K562 (cell line): Measurements from ENCODE around the gene SAMD13. TPM values are rescaled to one million over a fixed set of nuclear protein-coding genes. Genes with fewer than 3 reads are reported as not detected.

Source experiments
- CCAR2 ChIP-seq: fragments of 200-400 bp; formaldehyde crosslinking; IDR thresholded peaks from 2 replicates; pipeline ENCODE4 v1.6.1; 2017; ENCODE audit warnings: mild to moderate bottlenecking, low read depth, low read length
- CHCHD3 ChIP-seq: fragments of 250-450 bp; sonication (Bioruptor Pico); IDR thresholded peaks from 2 replicates; pipeline ENCODE4 v2.1.2; 2022; ENCODE audit warnings: mild to moderate bottlenecking
- ELF1 ChIP-seq: fragments of 200-800 bp; sonication (Bioruptor generic); IDR thresholded peaks from 2 replicates; pipeline ENCODE4 v1.6.1; 2016; ENCODE audit warnings: missing genetic modification characterization, missing compliant biosample characterization
- FOS ChIP-seq: IDR thresholded peaks from 3 replicates; pipeline ENCODE4 v1.6.1; 2011; ENCODE audit not compliant: insufficient read length; ENCODE audit errors: extremely low read depth
- GABPB2 ChIP-seq: fragments of 250-450 bp; sonication (Bioruptor Pico); conservative IDR thresholded peaks from 2 replicates; pipeline ENCODE4 v1.5.1; 2021; ENCODE audit warnings: mild to moderate bottlenecking
- HDAC6 ChIP-seq: IDR thresholded peaks from 2 replicates; pipeline ENCODE4 v1.6.1; 2012; ENCODE audit warnings: low read depth, mild to moderate bottlenecking, control low read depth, inconsistent platforms, low read length, moderate library complexity
- HNRNPLL ChIP-seq: fragments of 200-400 bp; formaldehyde crosslinking; IDR thresholded peaks from 2 replicates; pipeline ENCODE4 v1.6.1; 2017; ENCODE audit warnings: low read length, low read depth, mild to moderate bottlenecking; ENCODE audit not compliant: poor library complexity, severe bottlenecking
- IRF2 ChIP-seq: sonication (generic); formaldehyde crosslinking; IDR thresholded peaks from 2 replicates; pipeline ENCODE4 v1.8.1; 2022; ENCODE audit warnings: mild to moderate bottlenecking, missing genetic modification reagents
- KLF6 ChIP-seq: fragments of 250-450 bp; sonication (Bioruptor Pico); IDR thresholded peaks from 2 replicates; pipeline ENCODE4 v1.4.0; 2020; ENCODE audit warnings: mild to moderate bottlenecking, moderate library complexity, borderline replicate concordance
- L3MBTL2 ChIP-seq: fragments of 450-650 bp; IDR thresholded peaks from 2 replicates; pipeline ENCODE4 v1.6.1; 2016; ENCODE audit warnings: mild to moderate bottlenecking, moderate library complexity
- MEF2D ChIP-seq: conservative IDR thresholded peaks from 2 replicates; pipeline ENCODE4 v1.6.1; 2016; ENCODE audit warnings: low read depth, missing genetic modification characterization, missing compliant biosample characterization
- NBN ChIP-seq: fragments of 450-650 bp; IDR thresholded peaks from 2 replicates; pipeline ENCODE4 v1.6.1; 2016; ENCODE audit warnings: low read depth, mild to moderate bottlenecking
- NR4A1 ChIP-seq, 2 experiments: fragments of 250-450 bp in 1 of 2; fragments of 450-650 bp in 1 of 2; sonication (Bioruptor Pico) in 1 of 2; IDR thresholded peaks; 2 replicates each; pipeline versions ENCODE4 v1.4.0 to v1.6.1; 2016 to 2020; ENCODE audit warnings: mild to moderate bottlenecking in 2 of 2, missing compliant biosample characterization in 1 of 2, missing genetic modification characterization in 1 of 2, moderate library complexity in 1 of 2
- RBM14 ChIP-seq: fragments of 200-400 bp; formaldehyde crosslinking; IDR thresholded peaks from 2 replicates; pipeline ENCODE4 v1.6.1; 2018; ENCODE audit warnings: low read depth, mild to moderate bottlenecking, low read length, moderate library complexity, borderline replicate concordance; ENCODE audit not compliant: insufficient read depth
- RBM39 ChIP-seq: fragments of 200-400 bp; formaldehyde crosslinking; optimal IDR thresholded peaks from 2 replicates; pipeline ENCODE3; 2018; ENCODE audit warnings: low read depth, low read length
- SP1 ChIP-seq: sonication (generic); formaldehyde crosslinking; IDR thresholded peaks from 2 replicates; pipeline ENCODE4 v1.8.1; 2022; ENCODE audit warnings: mild to moderate bottlenecking, missing genetic modification reagents
- SREBF2 ChIP-seq: sonication (generic); formaldehyde crosslinking; IDR thresholded peaks from 2 replicates; pipeline ENCODE4 v1.4.0; 2020; ENCODE audit warnings: mild to moderate bottlenecking, missing genetic modification reagents
- THRAP3 ChIP-seq: fragments of 450-650 bp; IDR thresholded peaks from 2 replicates; pipeline ENCODE4 v1.6.1; 2016; ENCODE audit warnings: mild to moderate bottlenecking, inconsistent platforms, borderline replicate concordance
- ZNF239 ChIP-seq: fragments of 250-450 bp; sonication (Bioruptor Pico); IDR thresholded peaks from 2 replicates; pipeline ENCODE4 v1.4.0; 2020; ENCODE audit warnings: mild to moderate bottlenecking
- ZNF274 ChIP-seq: IDR thresholded peaks from 2 replicates; pipeline ENCODE4 v1.6.1; 2011; ENCODE audit warnings: low read depth, mild to moderate bottlenecking, low read length, moderate library complexity, borderline replicate concordance
- ZNF311 ChIP-seq: fragments of 250-450 bp; sonication (Bioruptor Pico); IDR thresholded peaks from 2 replicates; pipeline ENCODE4 v1.4.0; 2020; ENCODE audit warnings: mild to moderate bottlenecking, moderate library complexity
- ZNF436 ChIP-seq: fragments of 250-450, 450-650 bp; sonication (Bioruptor Pico); formaldehyde crosslinking; IDR thresholded peaks from 2 replicates; pipeline ENCODE4 v1.7.0; 2020; ENCODE audit warnings: mild to moderate bottlenecking
- ZNF583 ChIP-seq: fragments of 250-450 bp; sonication (Bioruptor Pico); IDR thresholded peaks from 2 replicates; pipeline ENCODE4 v1.4.0; 2020
- ZNF586 ChIP-seq: fragments of 450-650 bp; formaldehyde crosslinking; conservative IDR thresholded peaks from 2 replicates; pipeline ENCODE4 v1.4.0; 2020; ENCODE audit warnings: mild to moderate bottlenecking, moderate library complexity
- polyA plus RNA-seq, 8 experiments: library from polyadenylated mRNA; depleted of rRNA in 4 of 8; stranded (reverse) in 5 of 8; unstranded in 3 of 8; fragments of >200 nt; fragmentation: Nextera tagmentation in 2 of 8; fragmentation: Illumina TruSeq in 1 of 8; extraction: Ambion mirVana in 2 of 8; extraction: Trizol in 1 of 8; gene quantifications; 2 replicates each; pipeline versions ENCODE4 v1.2.1 to v1.2.3, GENCODE V29; 2011 to 2014; ENCODE audit warnings: inconsistent platforms in 1 of 8, missing spikeins in 1 of 8
- total RNA-seq, 7 experiments: library from RNA; depleted of rRNA in 6 of 7; stranded (reverse); fragments of >200 nt in 6 of 7; fragmentation: Illumina TruSeq in 2 of 7; extraction: Trizol in 2 of 7; gene quantifications; 2 replicates each; pipeline versions ENCODE4 v1.2.1 to v1.2.3, GENCODE V29; 2011 to 2021; ENCODE audit warnings: low replicate concordance in 1 of 7
- TF ChIP-seq, protein P1 (sequence below), 2 experiments: fragments of 450-650 bp; IDR thresholded peaks; 2 replicates each; pipeline ENCODE4 v1.6.1; 2016
- TF ChIP-seq, protein P2 (sequence below), 2 experiments: fragments of 250-450 bp in 1 of 2; fragments of 450-650 bp in 1 of 2; sonication (Bioruptor Pico) in 1 of 2; IDR thresholded peaks; 2 replicates each; pipeline versions ENCODE4 v1.6.1 to v1.8.0; 2016 to 2021; ENCODE audit warnings: mild to moderate bottlenecking in 2 of 2, moderate library complexity in 2 of 2, missing compliant biosample characterization in 1 of 2, missing genetic modification characterization in 1 of 2

SAMD13 gene
- total and polyA plus RNA-seq, 9 of the 15 experiments (the other 6 are each of a cell fraction or from before 2014, with no cell fraction given): 0.78 to 2.7 (median 1.00) TPM

DNA sequence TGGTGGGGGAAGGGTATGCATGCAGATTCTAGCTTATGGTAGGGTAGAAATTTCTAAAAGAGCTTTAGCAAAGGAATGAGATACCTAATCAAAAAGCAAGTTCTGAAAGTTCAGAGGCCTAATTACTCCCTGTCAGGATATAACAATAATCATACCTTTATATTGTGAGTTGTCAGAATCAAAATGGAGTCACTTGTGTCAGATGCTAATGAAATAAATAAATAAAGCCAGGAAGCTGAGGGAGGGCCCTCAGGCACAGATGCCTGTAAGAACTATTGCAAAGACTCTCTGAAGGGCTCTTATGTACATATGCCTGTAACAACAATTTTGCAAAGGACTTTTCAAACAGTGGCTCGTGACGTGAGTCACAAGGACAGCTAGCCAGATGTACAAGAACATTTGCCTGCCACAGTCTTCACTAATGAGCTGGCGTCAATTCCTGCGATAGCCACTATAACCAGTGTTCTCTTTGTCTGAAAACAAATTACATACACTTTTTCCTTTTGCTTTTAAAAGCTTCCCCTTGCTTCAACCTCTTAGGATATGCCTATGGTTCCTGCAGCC lies 69.4 kb downstream of the SAMD13 start (continued):
- TF ChIP-seq ZNF586 (no peak), THRAP3 (no peak), L3MBTL2 (no peak), CHCHD3 (CRISPR knock-in tag) (no peak), IRF2 (CRISPR knock-in tag) (no peak), FOS (no peak), NR4A1 (CRISPR knock-in tag; IDR thresholded peaks at IDR 0.05) (no peak), NR4A1 (tag; IDR thresholded peaks at IDR 0.05) (peak; percentile 79; the same call in 1 of the 2 replicates), SP1 (CRISPR knock-in tag) (no peak), KLF6 (CRISPR knock-in tag) (0 out of 2 replicates have a peak, but pooled peaks have one; percentile 77), HNRNPLL (no peak), MEF2D (tag) (0 out of 2 replicates have a peak, but pooled peaks have one; percentile 42), NBN (no peak), CCAR2 (no peak), ELF1 (tag) (no peak), ZNF436 (CRISPR knock-in tag) (no peak), RBM14 (no peak), GABPB2 (no peak), ZNF311 (CRISPR knock-in tag) (peak; percentile 66), SREBF2 (no peak), ZNF274 (no peak), ZNF239 (CRISPR knock-in tag) (peak; percentile 38; the same call in 1 of the 2 replicates), ZNF583 (CRISPR knock-in tag) (0 out of 2 replicates have a peak, but pooled peaks have one; percentile 40), HDAC6 (no peak), RBM39 (no peak)
- TF ChIP-seq, protein P1, sequence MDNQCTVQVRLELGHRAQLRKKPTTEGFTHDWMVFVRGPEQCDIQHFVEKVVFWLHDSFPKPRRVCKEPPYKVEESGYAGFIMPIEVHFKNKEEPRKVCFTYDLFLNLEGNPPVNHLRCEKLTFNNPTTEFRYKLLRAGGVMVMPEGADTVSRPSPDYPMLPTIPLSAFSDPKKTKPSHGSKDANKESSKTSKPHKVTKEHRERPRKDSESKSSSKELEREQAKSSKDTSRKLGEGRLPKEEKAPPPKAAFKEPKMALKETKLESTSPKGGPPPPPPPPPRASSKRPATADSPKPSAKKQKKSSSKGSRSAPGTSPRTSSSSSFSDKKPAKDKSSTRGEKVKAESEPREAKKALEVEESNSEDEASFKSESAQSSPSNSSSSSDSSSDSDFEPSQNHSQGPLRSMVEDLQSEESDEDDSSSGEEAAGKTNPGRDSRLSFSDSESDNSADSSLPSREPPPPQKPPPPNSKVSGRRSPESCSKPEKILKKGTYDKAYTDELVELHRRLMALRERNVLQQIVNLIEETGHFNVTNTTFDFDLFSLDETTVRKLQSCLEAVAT (IDR thresholded peaks at IDR 0.05): no peak
- TF ChIP-seq, protein P2, sequence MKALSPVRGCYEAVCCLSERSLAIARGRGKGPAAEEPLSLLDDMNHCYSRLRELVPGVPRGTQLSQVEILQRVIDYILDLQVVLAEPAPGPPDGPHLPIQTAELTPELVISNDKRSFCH (CRISPR knock-in tag; IDR thresholded peaks at IDR 0.05): no peak
- TF ChIP-seq, protein P2 (tag; IDR thresholded peaks at IDR 0.05): 0 out of 2 replicates have a peak, but pooled peaks have one; percentile 35
